SK-N-SH (cell line): ENCODE data around the gene P3H3. TPM values are rescaled to one million over a fixed set of nuclear protein-coding genes. Genes with fewer than 3 reads are reported as not detected.
"Not testable (repeated sequence)": the region's sequence is repeated elsewhere in the genome, so short reads cannot be mapped to it uniquely, and the experiment has no call there.

Source experiments
- CTCF ChIA-PET: fragments of 300-600, 350-600 bp; formaldehyde crosslinking; extraction: SDS; loops from one replicate; lab custom pipeline; 2021; lab: Yijun Ruan, JAX
- POLR2A ChIA-PET: fragments of 350-600 bp; sonication (Branson Sonifier 250); formaldehyde crosslinking; extraction: SDS; loops from one replicate; lab custom pipeline; 2020; ENCODE audit warnings: antibody characterized with exemption, inconsistent platforms; lab: Yijun Ruan, JAX
- DNase-seq: peaks from one replicate; pipeline ENCODE4 v3.0.0; 2012
- H2AFZ ChIP-seq: fragments of 200-600 bp; sonication (generic); 2 replicates; pipeline ENCODE4 v1.8.1; 2016; ENCODE audit warnings: antibody characterized with exemption, mild to moderate bottlenecking, low read depth
- H3F3A ChIP-seq: fragments of 200-600 bp; sonication (generic); replicated peaks from 2 replicates; pipeline ENCODE3; 2016; ENCODE audit warnings: antibody characterized with exemption, mild to moderate bottlenecking; ENCODE audit not compliant: insufficient read depth
- H3K27ac ChIP-seq, 2 experiments: fragments of 200-500 bp in 1 of 2; fragments of 200-600 bp in 1 of 2; sonication (Bioruptor generic) in 1 of 2; sonication (generic), shearing (Covaris generic) in 1 of 2; 2 replicates each; pipeline versions ENCODE4 v1.5.1 to v1.6.1; 2014 to 2016; ENCODE audit warnings: low read depth in 2 of 2, inconsistent platforms in 1 of 2, low read length in 1 of 2, mild to moderate bottlenecking in 1 of 2, mixed read lengths in 1 of 2
- H3K27me3 ChIP-seq: fragments of 200-600 bp; sonication (generic), shearing (Covaris generic); 2 replicates; pipeline ENCODE4 v1.6.1; 2016; ENCODE audit warnings: mixed run types; ENCODE audit not compliant: insufficient read depth
- H3K36me3 ChIP-seq, 2 experiments: fragments of 200-500 bp in 1 of 2; fragments of 200-600 bp in 1 of 2; sonication (Bioruptor generic) in 1 of 2; sonication (generic) in 1 of 2; replicated peaks in 1 of 2; 2 replicates each; pipeline versions ENCODE3 to v1.5.1; 2014 to 2016; ENCODE audit warnings: low read length in 1 of 2, mild to moderate bottlenecking in 1 of 2; ENCODE audit not compliant: insufficient read depth in 2 of 2, control insufficient read depth in 1 of 2
- H3K4me1 ChIP-seq, 2 experiments: fragments of 200-500 bp in 1 of 2; fragments of 200-600 bp in 1 of 2; sonication (Bioruptor generic) in 1 of 2; sonication (generic), shearing (Covaris generic) in 1 of 2; 2 replicates each; pipeline versions ENCODE4 v1.5.1 to v1.6.1; 2014 to 2016; ENCODE audit warnings: low read depth in 1 of 2, low read length in 1 of 2, mixed run types in 1 of 2; ENCODE audit not compliant: insufficient read depth in 2 of 2, control insufficient read depth in 1 of 2
- H3K4me2 ChIP-seq: fragments of 200-600 bp; sonication (generic), shearing (Covaris generic); 2 replicates; pipeline ENCODE4 v1.6.1; 2017; ENCODE audit warnings: mixed run types
- H3K4me3 ChIP-seq, 2 experiments: fragments of 200-500 bp in 1 of 2; fragments of 200-600 bp in 1 of 2; sonication (Bioruptor generic) in 1 of 2; sonication (generic), shearing (Covaris generic) in 1 of 2; 2 replicates each; pipeline versions ENCODE4 v1.5.1 to v1.8.1; 2014 to 2016; ENCODE audit warnings: low read depth in 2 of 2, inconsistent platforms in 1 of 2, low read length in 1 of 2, mild to moderate bottlenecking in 1 of 2, mixed read lengths in 1 of 2, moderate library complexity in 1 of 2
- H3K79me2 ChIP-seq: fragments of 200-600 bp; sonication (generic); 2 replicates; pipeline ENCODE4 v1.8.1; 2017; ENCODE audit warnings: mild to moderate bottlenecking; ENCODE audit not compliant: insufficient read depth
- H3K9ac ChIP-seq: fragments of 200-600 bp; sonication (generic); 2 replicates; pipeline ENCODE4 v1.6.1; 2017; ENCODE audit warnings: mixed run types
- H3K9me2 ChIP-seq: fragments of 200-600 bp; sonication (generic); 2 replicates; pipeline ENCODE4 v1.6.1; 2017; ENCODE audit warnings: mixed run types
- H3K9me3 ChIP-seq: fragments of 200-600 bp; sonication (generic); 2 replicates; pipeline ENCODE4 v1.6.1; 2017; ENCODE audit warnings: mixed run types, mild to moderate bottlenecking, moderate library complexity
- H4K20me1 ChIP-seq: fragments of 200-600 bp; sonication (generic); 2 replicates; pipeline ENCODE4 v1.6.1; 2017; ENCODE audit warnings: mild to moderate bottlenecking, mixed run types; ENCODE audit not compliant: insufficient read depth
- EP300 ChIP-seq, 2 experiments: IDR thresholded peaks; 2 replicates each; pipeline versions ENCODE4 v1.4.0 to v1.6.1; 2012; ENCODE audit warnings: borderline replicate concordance in 1 of 2, low read depth in 1 of 2, low read length in 1 of 2
- FOSL2 ChIP-seq: IDR thresholded peaks from 2 replicates; pipeline ENCODE4 v1.4.0; 2012; ENCODE audit warnings: low read depth, mild to moderate bottlenecking, moderate library complexity, borderline replicate concordance
- FOXJ3 ChIP-seq: sonication (generic); formaldehyde crosslinking; IDR thresholded peaks from 2 replicates; pipeline ENCODE4 v1.5.1; 2020; ENCODE audit warnings: mild to moderate bottlenecking, missing genetic modification reagents
- GABPA ChIP-seq: IDR thresholded peaks from 2 replicates; pipeline ENCODE4 v1.4.0; 2012; ENCODE audit warnings: low read depth, mild to moderate bottlenecking
- NFIC ChIP-seq: IDR thresholded peaks from 2 replicates; pipeline ENCODE4 v1.4.0; 2012; ENCODE audit warnings: borderline replicate concordance
- POLR2AphosphoS5 ChIP-seq: IDR thresholded peaks from 2 replicates; pipeline ENCODE4 v1.6.1; 2012; ENCODE audit warnings: low read depth, low read length
- RCOR1 ChIP-seq: fragments of 150-350 bp; IDR thresholded peaks from 2 replicates; pipeline ENCODE4 v1.6.1; 2017; ENCODE audit warnings: antibody characterized with exemption, low read length
- RXRA ChIP-seq: IDR thresholded peaks from 2 replicates; pipeline ENCODE4 v1.4.0; 2012; ENCODE audit warnings: low read depth, mild to moderate bottlenecking, borderline replicate concordance
- SIN3A ChIP-seq: IDR thresholded peaks from 2 replicates; pipeline ENCODE4 v1.6.1; 2012; ENCODE audit warnings: low read depth, mild to moderate bottlenecking, low read length, moderate library complexity, borderline replicate concordance
- TAF1 ChIP-seq: IDR thresholded peaks from 2 replicates; pipeline ENCODE4 v1.6.1; 2012; ENCODE audit warnings: low read depth, mild to moderate bottlenecking, low read length, moderate library complexity, borderline replicate concordance
- ZBTB33 ChIP-seq: IDR thresholded peaks from 2 replicates; pipeline ENCODE4 v1.4.0; 2012; ENCODE audit warnings: low read depth, borderline replicate concordance
- WGBS: methylation state at CpG from one replicate; pipeline ENCODE4 v1.1.6; 2017; ENCODE audit warnings: low lambda C conversion rate; 5-methylcytosine and 5-hydroxymethylcytosine counted together
- polyA plus RNA-seq, 3 experiments: library from polyadenylated mRNA; depleted of rRNA; stranded (reverse); fragments of >200 nt; gene quantifications; 2 replicates each; pipeline ENCODE4 v1.2.3, GENCODE V29; 2012
- TF ChIP-seq, protein P1 (sequence below): IDR thresholded peaks from 2 replicates; pipeline ENCODE4 v1.4.0; 2012; ENCODE audit warnings: low read depth
- TF ChIP-seq, protein P2 (sequence below): IDR thresholded peaks from 2 replicates; pipeline ENCODE4; 2012

The P3H3 gene
- polyA plus RNA-seq, 1 of the 3 experiments (the other 2 are of a cell fraction) = 74.6 TPM

GRCh38 chr12:6884539-6884938 is 56.3 kb downstream of the P3H3 start:
- no peaks in the 10 kb centered on the region for H3K9me3 ChIP-seq
- no peaks in the 10 kb centered on the region for H3K4me1 ChIP-seq
- 81% methylated on average over 22 of the region's 22 CpGs for WGBS
- H3K79me2 ChIP-seq = no peaks in the 10 kb centered on the region
- H3K4me3 ChIP-seq = no peak overlapping the region
- CTCF ChIA-PET = interaction anchor here (1.1 to 5.2 kb wide), 5 partner anchors 12 to 58 kb away, joined by 3 to 56 read pairs (median 3); partner anchors contain the start of gene SPSB2
- peaks cover 4 to 5% of the 10 kb centered on the region in 2 experiments for H3K36me3 ChIP-seq
- no peaks in the 10 kb centered on the region for H4K20me1 ChIP-seq
- TF ChIP-seq SIN3A = no peak
- TF ChIP-seq FOSL2 = no peak
- TF ChIP-seq EP300 (IDR thresholded peaks at IDR 0.05; ENCODE audit: borderline replicate concordance in 1 of 2, low read depth in 1 of 2, low read length in 1 of 2) = no peak
- TF ChIP-seq, protein P1, sequence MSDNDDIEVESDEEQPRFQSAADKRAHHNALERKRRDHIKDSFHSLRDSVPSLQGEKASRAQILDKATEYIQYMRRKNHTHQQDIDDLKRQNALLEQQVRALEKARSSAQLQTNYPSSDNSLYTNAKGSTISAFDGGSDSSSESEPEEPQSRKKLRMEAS = no peak
- no peak for TF ChIP-seq RCOR1
- no peak for TF ChIP-seq FOXJ3
- TF ChIP-seq GABPA = no peak
- TF ChIP-seq ZBTB33 = no peak
- TF ChIP-seq, protein P2, sequence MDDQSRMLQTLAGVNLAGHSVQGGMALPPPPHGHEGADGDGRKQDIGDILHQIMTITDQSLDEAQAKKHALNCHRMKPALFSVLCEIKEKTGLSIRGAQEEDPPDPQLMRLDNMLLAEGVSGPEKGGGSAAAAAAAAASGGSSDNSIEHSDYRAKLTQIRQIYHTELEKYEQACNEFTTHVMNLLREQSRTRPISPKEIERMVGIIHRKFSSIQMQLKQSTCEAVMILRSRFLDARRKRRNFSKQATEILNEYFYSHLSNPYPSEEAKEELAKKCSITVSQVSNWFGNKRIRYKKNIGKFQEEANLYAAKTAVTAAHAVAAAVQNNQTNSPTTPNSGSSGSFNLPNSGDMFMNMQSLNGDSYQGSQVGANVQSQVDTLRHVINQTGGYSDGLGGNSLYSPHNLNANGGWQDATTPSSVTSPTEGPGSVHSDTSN = no peak
- TF ChIP-seq RXRA = no peak
- TF ChIP-seq NFIC = no peak
- no peak for TF ChIP-seq POLR2AphosphoS5
- no peak for TF ChIP-seq TAF1
- H3F3A ChIP-seq = peaks cover 3% of the 10 kb centered on the region
- no peaks in the 10 kb centered on the region for H3K27me3 ChIP-seq
- H2AFZ ChIP-seq = no peak overlapping the region
- no peak overlapping the region for H3K4me2 ChIP-seq
- POLR2A ChIA-PET = interaction anchor here (0.6 to 1.7 kb wide), 4 partner anchors 11 to 59 kb away, joined by 3 to 7 read pairs (median 4); partner anchors contain the start of genes RNU7-1 and SPSB2
- H3K27ac ChIP-seq = no peak overlapping the region
- H3K9ac ChIP-seq = no peak overlapping the region
- no peak for DNase-seq
- H3K9me2 ChIP-seq = no peaks in the 10 kb centered on the region

DNA sequence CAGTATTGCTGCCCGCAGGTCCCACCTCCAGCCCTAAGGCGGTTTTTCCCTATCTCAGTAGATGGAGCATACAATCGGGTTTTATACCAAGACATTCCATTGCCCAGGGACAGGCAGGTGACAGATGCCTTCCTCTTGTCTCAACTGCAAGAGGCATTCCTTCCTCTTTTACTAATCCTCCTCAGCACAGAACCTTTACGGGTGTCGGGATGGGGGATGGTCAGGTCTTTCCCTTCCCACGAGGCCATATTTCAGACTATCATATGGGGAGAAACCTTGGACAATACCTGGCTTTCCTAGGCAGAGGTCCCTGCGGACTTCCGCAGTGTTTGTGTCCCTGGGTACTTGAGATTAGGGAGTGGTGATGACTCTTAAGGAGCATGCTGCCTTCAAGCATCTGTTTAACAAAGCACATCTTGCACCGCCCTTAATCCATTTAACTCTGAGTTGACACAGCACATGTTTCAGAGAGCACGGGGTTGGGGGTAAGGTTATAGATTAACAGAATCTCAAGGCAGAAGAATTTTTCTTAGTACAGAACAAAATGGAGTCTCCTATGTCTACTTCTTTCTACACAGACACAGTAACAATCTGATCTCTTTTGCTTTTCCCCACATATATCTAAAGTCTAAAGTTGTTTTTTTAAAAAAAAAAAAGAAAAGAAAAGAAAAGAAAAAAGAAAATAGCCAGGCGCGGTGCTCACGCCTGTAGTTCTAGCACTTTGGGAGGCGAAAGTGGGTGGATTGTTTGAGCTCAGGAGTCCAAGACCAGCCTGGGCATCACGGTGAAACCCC is 58.2 kb downstream of the P3H3 start:
- H3K27ac ChIP-seq, H3K27me3 ChIP-seq, H4K20me1 ChIP-seq, H3K9me2 ChIP-seq, H3K4me3 ChIP-seq, H3K4me2 ChIP-seq, H2AFZ ChIP-seq, H3K79me2 ChIP-seq, H3K9ac ChIP-seq, DNase-seq, H3K36me3 ChIP-seq, H3K4me1 ChIP-seq, H3K9me3 ChIP-seq, POLR2A ChIA-PET: not testable (repeated sequence)
- CTCF ChIA-PET = interaction anchor here (0.9 to 5.2 kb wide), 3 partner anchors 14 to 37 kb away, joined by 4 to 56 read pairs (median 4); partner anchors contain the start of gene SPSB2
- H3F3A ChIP-seq = peaks cover 16% of the 10 kb centered on the region
- 84% methylated on average over 10 of the region's 15 CpGs for WGBS
